Breast epithelium (tissue), 3 donors: ENCODE data around the gene RRAGD.

Experiments used
- POLR2A ChIP-seq: fragments of 450-650 bp; IDR thresholded peaks from one replicate; pipeline ENCODE4 v1.6.1; 2016; ENCODE audit warnings: antibody characterized with exemption, mild to moderate bottlenecking, moderate library complexity
- TF ChIP-seq, protein P1 (sequence below), 3 donors: fragments of 450-650 bp; IDR thresholded peaks; one replicate each; pipeline ENCODE4 v1.5.1; 2016 to 2017; ENCODE audit warnings: antibody characterized with exemption in 3 of 3, mild to moderate bottlenecking in 3 of 3, moderate library complexity in 3 of 3

DNA sequence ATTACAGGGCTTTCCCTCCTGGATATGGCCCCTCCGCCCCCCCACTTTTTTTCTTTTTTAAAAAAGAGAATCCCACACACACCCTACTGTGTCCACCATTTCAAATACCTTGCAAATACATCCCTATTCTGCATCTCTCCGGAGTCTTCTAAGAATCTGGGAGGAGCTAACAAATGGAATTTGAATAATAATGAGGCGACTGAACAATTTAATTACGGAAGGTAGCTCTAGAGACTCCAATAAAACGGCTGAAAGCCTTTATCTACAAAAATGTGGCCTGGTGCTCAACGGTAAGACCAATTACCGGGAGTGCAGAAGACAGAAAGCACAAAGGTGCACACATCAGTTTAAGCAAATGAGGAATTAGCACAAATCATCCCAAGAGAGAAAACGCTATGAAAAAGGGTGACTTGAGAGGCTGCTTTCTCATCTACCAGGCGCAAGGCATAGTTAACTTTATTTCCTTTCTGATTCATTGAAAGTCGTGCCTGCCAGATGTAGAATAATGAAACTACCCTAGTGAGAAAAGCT, 1.8 kb downstream of the RRAGD start:
- TF ChIP-seq POLR2A, result no peak
- TF ChIP-seq, protein P1, sequence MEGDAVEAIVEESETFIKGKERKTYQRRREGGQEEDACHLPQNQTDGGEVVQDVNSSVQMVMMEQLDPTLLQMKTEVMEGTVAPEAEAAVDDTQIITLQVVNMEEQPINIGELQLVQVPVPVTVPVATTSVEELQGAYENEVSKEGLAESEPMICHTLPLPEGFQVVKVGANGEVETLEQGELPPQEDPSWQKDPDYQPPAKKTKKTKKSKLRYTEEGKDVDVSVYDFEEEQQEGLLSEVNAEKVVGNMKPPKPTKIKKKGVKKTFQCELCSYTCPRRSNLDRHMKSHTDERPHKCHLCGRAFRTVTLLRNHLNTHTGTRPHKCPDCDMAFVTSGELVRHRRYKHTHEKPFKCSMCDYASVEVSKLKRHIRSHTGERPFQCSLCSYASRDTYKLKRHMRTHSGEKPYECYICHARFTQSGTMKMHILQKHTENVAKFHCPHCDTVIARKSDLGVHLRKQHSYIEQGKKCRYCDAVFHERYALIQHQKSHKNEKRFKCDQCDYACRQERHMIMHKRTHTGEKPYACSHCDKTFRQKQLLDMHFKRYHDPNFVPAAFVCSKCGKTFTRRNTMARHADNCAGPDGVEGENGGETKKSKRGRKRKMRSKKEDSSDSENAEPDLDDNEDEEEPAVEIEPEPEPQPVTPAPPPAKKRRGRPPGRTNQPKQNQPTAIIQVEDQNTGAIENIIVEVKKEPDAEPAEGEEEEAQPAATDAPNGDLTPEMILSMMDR (IDR thresholded peaks at IDR 0.05), result no peak
